Activated CD4-positive, alpha-beta T cell treated with anti-CD3 and anti-CD28 coated beads, Interleukin-2, amount 50 U/mL, for 16 hours (primary cell): ENCODE results near the gene AGAP1.

Source experiments
- DNase-seq: peaks from one replicate; pipeline ENCODE4 v3.0.0-alpha.2; 2020

AGAP1 gene

DNA sequence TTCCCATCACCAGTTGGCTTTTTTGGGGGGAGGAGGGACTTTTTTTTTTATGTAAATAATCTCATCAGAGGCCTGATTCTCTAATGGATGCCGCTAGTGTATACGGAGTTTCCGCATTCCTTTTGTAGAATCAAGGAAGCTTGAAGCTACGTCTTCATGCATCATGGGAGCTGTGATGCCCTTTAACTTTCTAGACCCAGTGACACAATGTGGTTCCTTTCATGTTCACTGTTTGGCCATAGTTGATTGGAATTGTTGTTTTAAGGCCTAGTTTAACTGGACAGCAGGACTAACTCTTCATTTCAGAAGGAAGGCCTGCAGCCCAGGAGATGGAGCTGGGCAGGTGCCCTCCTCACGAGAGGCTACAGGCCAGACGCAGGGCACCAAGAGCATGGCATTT, 287.9 kb downstream of the AGAP1 start:
- DNase-seq, result no peak

GRCh38 chr2:235784788-235785187, 290.9 kb downstream of the AGAP1 start:
- no peak for DNase-seq

- DNase-seq, result no peak
Observed at GRCh38 chr2:235789552-235789951, 295.7 kb downstream of the AGAP1 start.

- peak; percentile 2 for DNase-seq
Observed at GRCh38 chr2:235793163-235793752, 299.4 kb downstream of the AGAP1 start.

DNA sequence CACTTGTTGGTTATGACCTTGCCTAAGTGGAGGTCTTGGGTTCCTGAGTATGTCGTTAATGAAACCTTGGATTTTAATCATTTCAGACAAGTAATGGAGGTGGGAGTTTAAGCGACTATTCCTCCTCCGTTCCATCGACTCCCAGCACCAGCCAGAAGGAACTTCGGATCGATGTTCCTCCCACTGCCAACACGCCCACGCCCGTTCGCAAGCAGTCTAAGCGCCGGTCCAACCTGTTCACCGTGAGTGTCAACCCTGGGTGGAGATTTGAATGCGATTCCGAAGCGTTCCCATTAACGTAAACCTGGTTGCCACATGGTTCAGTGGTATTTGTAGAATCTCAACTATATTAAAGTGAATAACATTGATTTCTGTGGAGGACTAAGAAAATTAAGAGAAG, 305.4 kb downstream of the AGAP1 start:
- DNase-seq, result no peak

DNA sequence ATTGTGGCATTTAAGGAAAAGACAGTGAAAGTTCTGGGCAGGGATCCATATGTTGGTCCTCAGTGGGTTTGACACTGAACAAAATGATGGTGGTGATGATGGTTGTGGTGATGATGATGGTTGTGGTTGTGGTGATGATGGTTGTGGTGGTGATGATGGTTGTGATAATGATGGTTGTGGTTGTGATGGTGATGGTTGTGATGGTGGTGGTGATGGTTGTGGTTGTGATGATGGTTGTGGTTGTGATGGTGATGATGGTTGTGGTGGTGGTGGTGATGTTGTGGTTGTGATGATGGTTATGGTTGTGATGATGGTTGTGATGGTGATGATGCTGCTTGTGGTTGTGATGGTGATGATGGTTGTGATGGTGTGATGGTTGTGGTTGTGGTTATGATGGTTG, 308.7 kb downstream of the AGAP1 start:
- no peak for DNase-seq

- no peak for DNase-seq
Observed at GRCh38 chr2:235803028-235803427, 309.2 kb downstream of the AGAP1 start.

DNA sequence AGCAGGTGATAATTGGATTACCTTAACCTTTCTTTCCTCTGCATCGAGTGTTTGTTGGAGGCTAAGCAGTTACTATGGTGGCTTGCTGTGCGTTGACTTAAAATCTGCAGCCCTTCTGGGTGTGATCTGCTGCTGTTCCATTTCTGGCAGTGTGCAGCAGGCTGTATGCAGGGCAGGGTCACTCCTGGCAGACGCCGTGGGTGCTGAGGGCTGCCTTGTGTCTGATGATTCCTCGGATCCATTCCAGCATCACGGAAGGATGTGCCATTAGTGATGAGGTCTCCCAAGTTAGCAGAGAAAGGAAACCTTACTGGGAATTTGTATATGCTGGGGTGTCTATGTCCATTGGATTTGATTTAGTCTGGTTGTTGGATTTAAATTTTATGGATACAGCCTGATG, 310.8 kb downstream of the AGAP1 start:
- DNase-seq, result no peak

- DNase-seq, result no peak
Observed at GRCh38 chr2:235806986-235807750, 313.3 kb downstream of the AGAP1 start.

GRCh38 chr2:235808366-235808765, 314.5 kb downstream of the AGAP1 start:
- DNase-seq, result no peak

- no peak for DNase-seq
Observed at GRCh38 chr2:235810252-235810651, 316.4 kb downstream of the AGAP1 start.

DNA sequence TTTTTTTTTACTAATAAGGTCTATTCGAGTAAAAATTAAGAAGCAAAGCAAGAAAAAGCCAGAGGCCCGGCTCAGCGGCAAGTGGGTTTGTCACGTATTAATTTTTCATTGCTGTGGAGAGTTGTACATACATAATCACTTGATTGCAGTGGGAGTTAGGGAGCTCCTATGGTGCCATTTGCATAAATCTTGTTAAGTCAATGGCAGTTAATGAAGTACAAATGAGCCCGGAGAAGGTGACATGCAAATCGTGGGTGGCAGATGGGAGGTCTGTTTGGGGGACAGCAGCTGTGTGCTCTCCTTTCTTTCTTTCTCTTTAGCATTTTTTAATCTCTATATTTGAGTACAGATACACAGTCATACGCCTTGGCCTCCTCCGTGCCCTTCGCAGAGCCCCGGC, 317.0 kb downstream of the AGAP1 start:
- no peak for DNase-seq

- DNase-seq, result no peak
Observed at GRCh38 chr2:235811446-235812184, 317.8 kb downstream of the AGAP1 start.

- DNase-seq, result no peak
Observed at GRCh38 chr2:235812185-235812665, 318.4 kb downstream of the AGAP1 start.

- no peak for DNase-seq
Observed at GRCh38 chr2:235813398-235813797, 319.6 kb downstream of the AGAP1 start.

- no peak for DNase-seq
Observed at GRCh38 chr2:235820571-235820970, 326.7 kb downstream of the AGAP1 start.

- DNase-seq, result no peak
Observed at GRCh38 chr2:235824331-235824730, 330.5 kb downstream of the AGAP1 start.

DNA sequence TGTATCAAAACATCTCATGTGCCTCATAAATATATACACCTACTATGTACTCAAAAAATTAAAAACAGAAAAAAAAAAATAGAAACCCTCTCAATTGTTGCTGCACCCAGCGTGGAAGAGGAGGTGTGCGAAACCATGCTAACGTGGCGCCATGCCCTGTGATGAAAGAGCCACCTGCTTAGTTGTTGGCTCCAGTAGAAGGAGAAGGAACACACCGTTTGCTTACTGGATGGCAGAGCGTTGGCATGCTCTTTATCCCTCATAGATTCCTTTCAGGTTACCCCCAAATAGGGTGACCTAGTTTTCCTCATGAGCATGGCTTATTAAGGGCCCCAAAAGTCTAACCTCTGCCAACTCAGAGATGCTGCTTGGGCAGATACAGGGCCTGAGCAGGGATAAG, 332.1 kb downstream of the AGAP1 start:
- DNase-seq, result no peak

DNA sequence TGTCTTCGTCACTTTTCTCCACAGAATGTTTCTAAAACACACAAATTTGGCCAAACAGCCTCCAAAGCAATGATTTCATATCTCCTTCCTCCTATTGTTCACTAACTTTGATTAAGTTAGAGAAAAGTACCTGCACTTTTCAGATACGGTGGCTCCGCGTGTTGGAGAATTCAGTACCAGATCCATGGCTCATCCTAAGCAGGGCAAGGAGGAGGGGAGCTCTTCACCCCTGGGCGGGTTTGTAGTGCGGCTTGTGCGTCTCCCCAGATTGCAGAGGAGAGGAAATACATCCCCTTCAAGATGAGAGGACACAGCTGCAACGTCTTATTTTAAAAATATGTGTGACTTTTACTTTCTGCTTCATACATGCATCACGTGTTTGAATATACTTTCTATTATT, 333.0 kb downstream of the AGAP1 start:
- DNase-seq, result no peak

GRCh38 chr2:235827585-235827992, 333.7 kb downstream of the AGAP1 start:
- DNase-seq, result no peak

DNA sequence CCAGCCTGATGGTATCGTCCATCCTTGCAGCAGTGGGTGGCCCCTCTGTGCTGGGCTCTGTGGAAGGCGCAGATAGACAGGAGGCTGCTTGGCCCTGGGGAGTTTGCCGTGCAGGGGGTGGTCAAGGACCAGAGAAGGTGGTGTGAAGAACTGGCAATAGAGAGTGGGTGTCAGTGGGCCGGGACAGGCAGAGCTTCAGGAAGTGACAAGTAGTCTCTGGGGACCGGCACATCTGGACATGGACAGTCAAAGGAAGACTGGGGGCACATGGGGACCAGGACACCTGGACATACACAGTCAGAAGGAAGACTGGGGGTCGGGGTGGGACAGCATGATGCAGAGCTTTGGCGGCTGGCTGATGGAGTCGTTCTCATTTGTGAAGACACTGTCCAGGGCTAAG, 335.9 kb downstream of the AGAP1 start:
- DNase-seq, result no peak

DNA sequence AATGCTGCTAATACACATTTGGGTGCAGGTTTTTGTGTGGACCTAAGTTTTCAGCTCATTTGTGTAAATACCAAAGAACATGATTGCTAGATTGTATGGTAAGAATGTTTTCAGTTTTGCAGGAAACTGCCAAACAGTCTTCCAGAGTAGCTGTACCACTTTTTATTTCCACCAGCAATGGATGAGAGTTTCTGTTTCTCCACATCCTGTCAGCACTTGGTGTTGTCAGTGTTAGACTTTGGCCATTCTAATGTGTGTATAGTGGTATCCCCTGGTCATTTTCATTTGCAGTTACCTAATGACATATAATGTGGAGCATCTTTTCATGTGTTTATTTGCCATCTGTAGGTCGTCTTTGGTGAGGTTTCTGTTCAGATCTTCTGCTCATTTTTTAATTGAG, 337.9 kb downstream of the AGAP1 start:
- DNase-seq, result no peak

DNA sequence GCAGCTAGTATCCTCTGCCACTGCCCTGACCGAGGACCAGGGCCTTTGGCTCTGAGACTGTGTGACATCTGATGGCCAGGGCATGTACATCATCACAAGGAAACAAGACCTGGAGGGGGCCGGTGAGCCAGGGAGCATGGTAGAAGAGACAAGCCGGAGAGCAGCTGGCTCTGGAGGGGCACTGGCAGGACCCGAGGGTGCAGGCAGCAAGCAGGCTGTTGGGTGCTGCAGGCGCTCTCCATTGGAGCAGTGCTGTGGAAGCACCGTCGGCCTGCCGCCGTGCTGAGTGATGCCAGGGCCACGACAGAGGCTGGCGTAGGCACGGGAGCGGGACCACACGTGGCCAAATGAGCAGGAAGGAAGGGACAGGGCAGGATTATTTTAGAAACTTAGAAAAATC, 339.1 kb downstream of the AGAP1 start:
- DNase-seq, result no peak
